ENCODE data around the gene GCFC2.

GCFC2 gene

GRCh38 chr2:75710577-75711253, at the start of gene GCFC2:
TSS of gene GCFC2 (minus strand) at chr2:75710915. CDS start at chr2:75710855, 60 bp downstream.
- H3K4me3 ChIP-seq (ENCODE audit: low read depth, low read length) = peak within 1 kb of the TSS; percentile 78
- peak; percentile 27; the same call in 1 of the 2 replicates for TF ChIP-seq CTCF (IDR thresholded peaks at IDR 0.05; ENCODE audit: low read depth, low read length)

GRCh38 chr2:75752828-75753227, 42.1 kb upstream of the GCFC2 start:
- no peak overlapping the region for H3K4me3 ChIP-seq (ENCODE audit: low read depth, low read length)
- no peak for TF ChIP-seq CTCF (IDR thresholded peaks at IDR 0.05; ENCODE audit: low read depth, low read length)

GRCh38 chr2:75751824-75752468, 41.2 kb upstream of the GCFC2 start:
- TF ChIP-seq CTCF (IDR thresholded peaks at IDR 0.05; ENCODE audit: low read depth, low read length) = no peak
- no peak overlapping the region for H3K4me3 ChIP-seq (ENCODE audit: low read depth, low read length)

- no peak overlapping the region for H3K4me3 ChIP-seq (ENCODE audit: low read depth, low read length)
- no peak for TF ChIP-seq CTCF (IDR thresholded peaks at IDR 0.05; ENCODE audit: low read depth, low read length)
Measured at GRCh38 chr2:75751360-75751759, 40.6 kb upstream of the GCFC2 start.

GRCh38 chr2:75737961-75738360, 27.2 kb upstream of the GCFC2 start:
- no peak for TF ChIP-seq CTCF (IDR thresholded peaks at IDR 0.05; ENCODE audit: low read depth, low read length)
- no peak overlapping the region for H3K4me3 ChIP-seq (ENCODE audit: low read depth, low read length)

- no peak overlapping the region for H3K4me3 ChIP-seq (ENCODE audit: low read depth, low read length)
- no peak for TF ChIP-seq CTCF (IDR thresholded peaks at IDR 0.05; ENCODE audit: low read depth, low read length)
Measured at GRCh38 chr2:75736276-75736675, 25.6 kb upstream of the GCFC2 start.

- no peak for TF ChIP-seq CTCF (IDR thresholded peaks at IDR 0.05; ENCODE audit: low read depth, low read length)
- no peak overlapping the region for H3K4me3 ChIP-seq (ENCODE audit: low read depth, low read length)
Measured at GRCh38 chr2:75729861-75730260, 19.1 kb upstream of the GCFC2 start.
